HCT116 (cell line): ENCODE measurements around the gene UPF3A. TPM values are rescaled to one million over a fixed set of nuclear protein-coding genes. Genes with fewer than 3 reads are reported as not detected.

Experiments used
- ATAC-seq: fragments of 200-7000 bp; cut with Tn5 transposase; 2 replicates; pipeline ENCODE4 v1.9.1; 2020; ENCODE audit warnings: mild to moderate bottlenecking, moderate library complexity
- BruUV-seq: library from RNA; stranded (reverse); fragments of 400-500 nt; replicated peaks from 2 replicates; lab custom pipeline; 2021; lab: Mats Ljungman, UMichigan
- CTCF ChIA-PET: fragments of 300-600 bp; sonication (Branson Sonifier 250); formaldehyde crosslinking; loops from one replicate; lab custom pipeline; 2021; ENCODE audit warnings: antibody characterized with exemption; lab: Charles Lee
- POLR2A ChIA-PET: fragments of 300-600, 350-600 bp; sonication (Branson Sonifier 250); formaldehyde crosslinking; loops from one replicate; lab custom pipeline; 2021; ENCODE audit warnings: antibody characterized with exemption; lab: Charles Lee
- RAD21 ChIA-PET, 2 experiments: fragments of 300-600 bp; sonication (Branson Sonifier 250); formaldehyde crosslinking; loops; one replicate each; lab custom pipeline; 2023; ENCODE audit warnings: low total read pairs in 2 of 2; ENCODE audit not compliant: uncharacterized antibody in 2 of 2, unreplicated experiment in 2 of 2, low non-redundant PET in 1 of 2; lab: Charles Lee
- DNase-seq: peaks from one replicate; pipeline ENCODE4 v3.0.0-alpha.2; 2010; ENCODE audit warnings: low read depth, low spot score
- H2AFZ ChIP-seq: fragments of 200-600 bp; shearing (Covaris generic), sonication (generic); 2 replicates; pipeline ENCODE4 v1.6.1; 2017; ENCODE audit warnings: low read depth, mixed run types, mixed read lengths, antibody characterized with exemption, low read length; ENCODE audit not compliant: poor library complexity, severe bottlenecking
- H3K27ac ChIP-seq: 2 replicates; pipeline ENCODE4 v1.5.1; 2012; ENCODE audit warnings: low read depth, low read length
- H3K27me3 ChIP-seq: fragments of 200-600 bp; sonication (generic); 2 replicates; pipeline ENCODE4 v1.6.1; 2016; ENCODE audit warnings: mixed run types, low read length, mixed read lengths; ENCODE audit not compliant: insufficient read depth
- H3K36me3 ChIP-seq, 2 experiments: fragments of 200-500 bp in 1 of 2; fragments of 200-600 bp in 1 of 2; sonication (Bioruptor generic) in 1 of 2; sonication (generic) in 1 of 2; 2 replicates each; pipeline versions ENCODE4 v1.5.1 to v1.6.1; 2014 to 2016; ENCODE audit warnings: low read length in 2 of 2, inconsistent platforms in 1 of 2, mixed read lengths in 1 of 2, mixed run types in 1 of 2; ENCODE audit not compliant: insufficient read depth in 2 of 2, control insufficient read depth in 1 of 2
- H3K4me1 ChIP-seq, 2 experiments: fragments of 200-600 bp in 1 of 2; sonication (generic) in 1 of 2; 2 replicates each; pipeline versions ENCODE4 v1.5.1 to v1.6.1; 2012 to 2017; ENCODE audit warnings: low read length in 2 of 2, inconsistent platforms in 1 of 2, mild to moderate bottlenecking in 1 of 2, mixed read lengths in 1 of 2, mixed run types in 1 of 2, moderate library complexity in 1 of 2; ENCODE audit not compliant: insufficient read depth in 2 of 2, control insufficient read depth in 1 of 2
- H3K4me2 ChIP-seq: fragments of 200-600 bp; sonication (generic); 2 replicates; pipeline ENCODE4 v1.6.1; 2017; ENCODE audit warnings: mixed run types, low read length, mixed read lengths
- H3K4me3 ChIP-seq, 2 experiments: fragments of 200-600 bp in 1 of 2; sonication (generic) in 1 of 2; replicated peaks in 1 of 2; 2 replicates each; pipeline ENCODE4 v1.5.1; 2011 to 2016; ENCODE audit warnings: low read length in 2 of 2, control low read depth in 1 of 2, low read depth in 1 of 2, mild to moderate bottlenecking in 1 of 2, mixed read lengths in 1 of 2, mixed run types in 1 of 2
- H3K79me2 ChIP-seq: fragments of 200-600 bp; sonication (generic); 2 replicates; pipeline ENCODE4 v1.6.1; 2017; ENCODE audit warnings: mild to moderate bottlenecking, mixed run types, low read length, moderate library complexity, mixed read lengths; ENCODE audit not compliant: insufficient read depth
- H3K9ac ChIP-seq: fragments of 200-600 bp; sonication (generic); 2 replicates; pipeline ENCODE4 v1.6.1; 2016; ENCODE audit warnings: low read length, mixed read lengths
- H3K9me2 ChIP-seq: fragments of 200-600 bp; sonication (generic), shearing (Covaris generic); 2 replicates; pipeline ENCODE4 v1.6.1; 2017; ENCODE audit warnings: mixed run types, mild to moderate bottlenecking, moderate library complexity; ENCODE audit not compliant: insufficient read depth
- H3K9me3 ChIP-seq, 2 experiments: fragments of 200-500 bp in 1 of 2; fragments of 200-600 bp in 1 of 2; sonication (Bioruptor generic) in 1 of 2; sonication (generic) in 1 of 2; 2 replicates each; pipeline ENCODE4 v1.6.1; 2014 to 2017; ENCODE audit warnings: low read length in 2 of 2, mixed read lengths in 2 of 2, inconsistent platforms in 1 of 2, low read depth in 1 of 2, mild to moderate bottlenecking in 1 of 2, mixed run types in 1 of 2, moderate library complexity in 1 of 2; ENCODE audit not compliant: control insufficient read depth in 1 of 2, insufficient read depth in 1 of 2
- H4K20me1 ChIP-seq: fragments of 200-600 bp; sonication (generic), shearing (Covaris generic); 2 replicates; pipeline ENCODE4 v1.6.1; 2017; ENCODE audit warnings: mixed run types, mild to moderate bottlenecking, moderate library complexity; ENCODE audit not compliant: insufficient read depth
- CEBPB ChIP-seq: IDR thresholded peaks from 2 replicates; pipeline ENCODE4 v1.6.1; 2012; ENCODE audit warnings: low read depth
- ELF1 ChIP-seq: IDR thresholded peaks from 2 replicates; pipeline ENCODE4 v1.6.1; 2012; ENCODE audit warnings: low read depth, borderline replicate concordance
- EZH2 ChIP-seq: fragments of 200-600 bp; sonication (generic); IDR thresholded peaks from 2 replicates; pipeline ENCODE4 v1.6.1; 2017; ENCODE audit warnings: antibody characterized with exemption, mixed run types
- EZH2phosphoT487 ChIP-seq: fragments of 200-600 bp; IDR thresholded peaks from 2 replicates; pipeline ENCODE4 v1.6.1; 2018; ENCODE audit warnings: antibody characterized with exemption, borderline replicate concordance
- FOSL1 ChIP-seq: IDR thresholded peaks from 2 replicates; pipeline ENCODE4 v1.6.1; 2012; ENCODE audit warnings: low read depth
- JUND ChIP-seq: IDR thresholded peaks from 2 replicates; pipeline ENCODE4 v1.6.1; 2012
- SIN3A ChIP-seq: IDR thresholded peaks from 2 replicates; pipeline ENCODE4 v1.6.1; 2012; ENCODE audit warnings: low read depth
- SP1 ChIP-seq: IDR thresholded peaks from 2 replicates; pipeline ENCODE4 v1.6.1; 2012; ENCODE audit warnings: low read depth
- SRF ChIP-seq: IDR thresholded peaks from 2 replicates; pipeline ENCODE4 v1.6.1; 2012; ENCODE audit warnings: low read depth
- YY1 ChIP-seq: IDR thresholded peaks from 2 replicates; pipeline ENCODE4 v1.6.1; 2011; ENCODE audit warnings: low read length, low read depth, moderate library complexity, mild to moderate bottlenecking; ENCODE audit not compliant: insufficient replicate concordance; ENCODE audit errors: extremely low read depth
- ZFX ChIP-seq: fragments of 450-650 bp; IDR thresholded peaks from 2 replicates; pipeline ENCODE4 v1.6.1; 2017
- ZNF274 ChIP-seq: fragments of 200-500 bp; sonication (Bioruptor generic); IDR thresholded peaks from 2 replicates; pipeline ENCODE4 v1.6.1; 2014; ENCODE audit warnings: mild to moderate bottlenecking, low read depth, low read length, inconsistent platforms
- intact Hi-C: fragments of 100-400 bp; cut with micrococcal nuclease; formaldehyde crosslinking; loops from 2 replicates; pipeline ENCODE4 v1.10.0; 2022
- total RNA-seq: library from RNA; stranded (reverse); gene quantifications from one replicate; pipeline ENCODE4 v1.2.1, GENCODE V29; 2021; ENCODE audit not compliant: unreplicated experiment
- TF ChIP-seq, protein P1 (sequence below), 3 experiments: fragments of 200-600 bp in 1 of 3; sonication (generic) in 1 of 3; IDR thresholded peaks in 2 of 3; conservative IDR thresholded peaks in 1 of 3; 2 replicates each; pipeline ENCODE4 v1.5.1; 2012 to 2017; ENCODE audit warnings: low read depth in 2 of 3, low read length in 2 of 3, antibody characterized with exemption in 1 of 3, borderline replicate concordance in 1 of 3, control low read depth in 1 of 3, mild to moderate bottlenecking in 1 of 3, mixed read lengths in 1 of 3, mixed run types in 1 of 3, moderate library complexity in 1 of 3; ENCODE audit not compliant: insufficient read depth in 1 of 3
- TF ChIP-seq, protein P2 (sequence below): IDR thresholded peaks from 2 replicates; pipeline ENCODE4 v1.6.1; 2012
- TF ChIP-seq, protein P3 (sequence below): IDR thresholded peaks from 2 replicates; pipeline ENCODE4 v1.6.1; 2012
- TF ChIP-seq, protein P4 (sequence below): IDR thresholded peaks from 2 replicates; pipeline ENCODE4 v1.6.1; 2012; ENCODE audit warnings: low read depth

The UPF3A gene
- total RNA-seq, 1 experiment from 2014 or later: 31.8 TPM

DNA sequence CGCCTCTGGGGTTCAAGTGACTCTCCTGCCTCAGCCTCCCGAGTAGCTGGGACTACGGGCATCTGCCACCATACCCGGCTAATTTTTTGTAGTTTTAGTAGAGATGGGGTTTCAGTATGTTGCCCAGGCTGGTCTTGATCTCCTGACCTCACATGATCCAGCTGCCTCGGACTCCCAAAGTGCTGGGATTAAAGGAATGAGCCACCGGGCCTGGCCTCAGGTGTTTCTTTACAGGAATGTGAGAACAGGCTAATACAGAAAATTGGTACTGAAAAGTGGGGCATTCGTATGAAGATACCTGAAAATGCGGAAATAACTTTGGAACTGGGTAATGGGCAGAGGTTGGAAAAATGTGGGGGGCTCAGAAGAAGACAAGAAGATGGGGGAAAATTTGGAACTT, 49.5 kb upstream of the UPF3A start:
- H3K9ac ChIP-seq: no peak overlapping the region
- DNase-seq (no peak), ATAC-seq (no peak)
- POLR2A ChIA-PET: no interaction called here
- intact Hi-C loops: no loop called here
- no peaks in the 10 kb centered on the region; a peak in 1 of 4 replicates for H3K9me3 ChIP-seq
- TF ChIP-seq CEBPB: no peak
- TF ChIP-seq, protein P1, sequence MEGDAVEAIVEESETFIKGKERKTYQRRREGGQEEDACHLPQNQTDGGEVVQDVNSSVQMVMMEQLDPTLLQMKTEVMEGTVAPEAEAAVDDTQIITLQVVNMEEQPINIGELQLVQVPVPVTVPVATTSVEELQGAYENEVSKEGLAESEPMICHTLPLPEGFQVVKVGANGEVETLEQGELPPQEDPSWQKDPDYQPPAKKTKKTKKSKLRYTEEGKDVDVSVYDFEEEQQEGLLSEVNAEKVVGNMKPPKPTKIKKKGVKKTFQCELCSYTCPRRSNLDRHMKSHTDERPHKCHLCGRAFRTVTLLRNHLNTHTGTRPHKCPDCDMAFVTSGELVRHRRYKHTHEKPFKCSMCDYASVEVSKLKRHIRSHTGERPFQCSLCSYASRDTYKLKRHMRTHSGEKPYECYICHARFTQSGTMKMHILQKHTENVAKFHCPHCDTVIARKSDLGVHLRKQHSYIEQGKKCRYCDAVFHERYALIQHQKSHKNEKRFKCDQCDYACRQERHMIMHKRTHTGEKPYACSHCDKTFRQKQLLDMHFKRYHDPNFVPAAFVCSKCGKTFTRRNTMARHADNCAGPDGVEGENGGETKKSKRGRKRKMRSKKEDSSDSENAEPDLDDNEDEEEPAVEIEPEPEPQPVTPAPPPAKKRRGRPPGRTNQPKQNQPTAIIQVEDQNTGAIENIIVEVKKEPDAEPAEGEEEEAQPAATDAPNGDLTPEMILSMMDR (IDR thresholded peaks at IDR 0.05 in 2 of 3, conservative IDR thresholded peaks at IDR 0.05 in 1 of 3; ENCODE audit: borderline replicate concordance in 1 of 3, insufficient read depth in 1 of 3, low read depth in 2 of 3, low read length in 2 of 3): no peak
- TF ChIP-seq, protein P2, sequence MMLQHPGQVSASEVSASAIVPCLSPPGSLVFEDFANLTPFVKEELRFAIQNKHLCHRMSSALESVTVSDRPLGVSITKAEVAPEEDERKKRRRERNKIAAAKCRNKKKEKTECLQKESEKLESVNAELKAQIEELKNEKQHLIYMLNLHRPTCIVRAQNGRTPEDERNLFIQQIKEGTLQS: no peak
- no peak for TF ChIP-seq SIN3A
- TF ChIP-seq YY1: no peak
- TF ChIP-seq SRF: no peak
- TF ChIP-seq ELF1: no peak
- no peak for TF ChIP-seq ZNF274
- TF ChIP-seq, protein P3, sequence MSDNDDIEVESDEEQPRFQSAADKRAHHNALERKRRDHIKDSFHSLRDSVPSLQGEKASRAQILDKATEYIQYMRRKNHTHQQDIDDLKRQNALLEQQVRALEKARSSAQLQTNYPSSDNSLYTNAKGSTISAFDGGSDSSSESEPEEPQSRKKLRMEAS: no peak
- no peak for TF ChIP-seq FOSL1
- no peak for TF ChIP-seq JUND
- no peak for TF ChIP-seq ZFX
- TF ChIP-seq EZH2: no peak
- TF ChIP-seq, protein P4, sequence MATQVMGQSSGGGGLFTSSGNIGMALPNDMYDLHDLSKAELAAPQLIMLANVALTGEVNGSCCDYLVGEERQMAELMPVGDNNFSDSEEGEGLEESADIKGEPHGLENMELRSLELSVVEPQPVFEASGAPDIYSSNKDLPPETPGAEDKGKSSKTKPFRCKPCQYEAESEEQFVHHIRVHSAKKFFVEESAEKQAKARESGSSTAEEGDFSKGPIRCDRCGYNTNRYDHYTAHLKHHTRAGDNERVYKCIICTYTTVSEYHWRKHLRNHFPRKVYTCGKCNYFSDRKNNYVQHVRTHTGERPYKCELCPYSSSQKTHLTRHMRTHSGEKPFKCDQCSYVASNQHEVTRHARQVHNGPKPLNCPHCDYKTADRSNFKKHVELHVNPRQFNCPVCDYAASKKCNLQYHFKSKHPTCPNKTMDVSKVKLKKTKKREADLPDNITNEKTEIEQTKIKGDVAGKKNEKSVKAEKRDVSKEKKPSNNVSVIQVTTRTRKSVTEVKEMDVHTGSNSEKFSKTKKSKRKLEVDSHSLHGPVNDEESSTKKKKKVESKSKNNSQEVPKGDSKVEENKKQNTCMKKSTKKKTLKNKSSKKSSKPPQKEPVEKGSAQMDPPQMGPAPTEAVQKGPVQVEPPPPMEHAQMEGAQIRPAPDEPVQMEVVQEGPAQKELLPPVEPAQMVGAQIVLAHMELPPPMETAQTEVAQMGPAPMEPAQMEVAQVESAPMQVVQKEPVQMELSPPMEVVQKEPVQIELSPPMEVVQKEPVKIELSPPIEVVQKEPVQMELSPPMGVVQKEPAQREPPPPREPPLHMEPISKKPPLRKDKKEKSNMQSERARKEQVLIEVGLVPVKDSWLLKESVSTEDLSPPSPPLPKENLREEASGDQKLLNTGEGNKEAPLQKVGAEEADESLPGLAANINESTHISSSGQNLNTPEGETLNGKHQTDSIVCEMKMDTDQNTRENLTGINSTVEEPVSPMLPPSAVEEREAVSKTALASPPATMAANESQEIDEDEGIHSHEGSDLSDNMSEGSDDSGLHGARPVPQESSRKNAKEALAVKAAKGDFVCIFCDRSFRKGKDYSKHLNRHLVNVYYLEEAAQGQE: no peak
- no peak for TF ChIP-seq EZH2phosphoT487
- TF ChIP-seq SP1: no peak
- no peaks in the 10 kb centered on the region for H4K20me1 ChIP-seq
- CTCF ChIA-PET: no interaction called here
- no TSS peak for BruUV-seq
- peaks cover 2 to 17% of the 10 kb centered on the region in 2 experiments; a peak in 3 of 4 replicates for H3K4me1 ChIP-seq
- no peak overlapping the region for H3K4me2 ChIP-seq
- RAD21 ChIA-PET: no interaction called here
- H2AFZ ChIP-seq: no peak overlapping the region
- no peak overlapping the region for H3K27ac ChIP-seq
- no peaks in the 10 kb centered on the region for H3K27me3 ChIP-seq
- no peaks in the 10 kb centered on the region for H3K36me3 ChIP-seq
- no peak overlapping the region for H3K4me3 ChIP-seq
- peaks cover 20% of the 10 kb centered on the region for H3K79me2 ChIP-seq
- no peaks in the 10 kb centered on the region for H3K9me2 ChIP-seq
